Measurements from ENCODE around the gene ALDH3B1. TPM values are rescaled to one million over a fixed set of nuclear protein-coding genes. Genes with fewer than 3 reads are reported as not detected.

ALDH3B1 gene
- total and polyA plus RNA-seq, 8 donors: 3.2 to 13.7 (median 8.0) TPM

DNA sequence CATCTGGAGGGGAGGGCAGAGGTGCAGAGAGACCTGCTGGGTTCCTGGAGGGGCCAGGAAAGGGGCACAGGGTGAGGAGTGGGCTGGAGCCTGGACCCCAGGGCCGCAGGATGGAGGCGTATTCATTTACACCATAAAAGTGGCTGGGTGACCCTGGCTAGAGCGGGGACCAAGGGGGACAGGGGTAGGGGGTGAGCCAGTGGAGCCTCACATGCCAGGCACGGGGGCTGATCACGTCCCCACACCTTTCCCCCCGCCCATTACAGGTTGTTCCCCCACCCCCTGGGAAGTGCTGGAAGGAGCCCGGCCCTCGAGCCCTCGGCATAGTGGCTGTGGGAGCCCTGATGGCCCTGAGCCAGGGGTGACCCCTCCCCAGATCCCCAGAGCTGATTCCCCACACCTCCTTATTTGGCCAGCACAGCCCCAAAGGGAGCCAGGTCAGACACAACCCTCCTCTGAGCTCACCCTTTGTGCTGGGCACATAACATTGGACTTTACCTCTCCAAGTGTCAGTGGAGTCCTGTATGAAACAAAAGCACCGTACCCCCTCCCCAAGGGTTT is 29.5 kb downstream of the ALDH3B1 start:
- no peak for TF ChIP-seq CTCF (IDR thresholded peaks at IDR 0.05)
- intact Hi-C loops (cut with DNase I): loop anchor here in 1 of 3 donors (10.0 kb wide), 1 partner anchor 165 kb away; no protein-coding TSS in a partner anchor
- Histone ChIP-seq H3K27me3 (no peaks in the 10 kb centered on the region), H3K27ac (peak overlapping the region; percentile 89 to 95 (median 92)), H3K36me3 (peaks cover 0 to under 1% (median 0%) of the 10 kb centered on the region in 3 donors), H3K4me3 (peak overlapping the region; percentile 39 to 72 (median 64)), H3K9me3 (no peaks in the 10 kb centered on the region), H3K4me1 (peaks cover 21 to 45% (median 37%) of the 10 kb centered on the region in 3 donors)
- DNase-seq: peak in 5 of 6 donors; percentile 52 to 77 (median 60)
- WGBS, 2 donors: 17 to 21% methylated on average over 8 to 10 of the region's 10 CpGs
- FAIRE-seq: no peak
- peak in 2 of 4 donors; percentile 0 to 3 for ATAC-seq

- Histone ChIP-seq H3K4me3 (peak overlapping the region; percentile 39 to 72 (median 64)), H3K9me3 (no peaks in the 10 kb centered on the region), H3K27ac (peak overlapping the region; percentile 89 to 95 (median 92)), H3K4me1 (peaks cover 21 to 45% (median 37%) of the 10 kb centered on the region in 3 donors), H3K27me3 (no peaks in the 10 kb centered on the region), H3K36me3 (peaks cover 0 to 8% (median 7%) of the 10 kb centered on the region in 3 donors)
- intact Hi-C loops (cut with DNase I): loop anchor here in 1 of 3 donors (10.0 kb wide), 1 partner anchor 164 kb away; no protein-coding TSS in a partner anchor
- DNase-seq (peak; percentile 66 to 87 (median 75)), ATAC-seq (peak; percentile 16 to 41 (median 32)), FAIRE-seq (no peak)
- 7 to 8% methylated on average over 22 of the region's 22 CpGs for WGBS, 2 donors
- TF ChIP-seq CTCF (IDR thresholded peaks at IDR 0.05): no peak
These were observed 30.2 kb downstream of the ALDH3B1 start for GRCh38 chr11:68040101-68040956.

DNA sequence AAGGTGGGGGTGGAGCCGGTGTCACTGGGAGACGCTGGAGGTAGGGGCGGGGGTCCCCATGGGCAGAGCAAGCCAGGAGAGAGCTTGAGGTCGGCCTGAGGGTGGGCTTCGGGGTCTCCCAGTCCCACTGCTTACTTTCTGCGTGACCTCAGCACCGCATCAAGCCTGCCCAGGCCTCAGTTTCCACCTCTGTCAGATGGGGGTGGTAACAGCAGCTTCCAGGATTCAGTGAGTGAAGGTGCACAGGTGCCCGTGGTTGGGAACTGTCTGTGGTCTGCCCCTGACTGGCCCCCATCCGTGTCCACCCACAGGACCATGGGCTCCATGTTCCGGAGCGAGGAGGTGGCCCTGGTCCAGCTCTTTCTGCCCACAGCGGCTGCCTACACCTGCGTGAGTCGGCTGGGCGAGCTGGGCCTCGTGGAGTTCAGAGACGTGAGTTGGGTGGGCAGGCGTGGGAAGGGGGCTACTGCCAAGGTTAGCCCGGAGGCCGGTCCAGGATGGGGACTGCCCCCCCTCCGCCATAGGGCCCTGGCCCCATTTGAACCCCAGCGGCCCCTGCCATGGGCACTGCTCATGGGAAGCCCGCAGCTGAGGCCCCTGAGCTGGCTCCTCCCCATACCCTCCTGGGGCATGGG is 30.9 kb downstream of the ALDH3B1 start:
- no peak for FAIRE-seq
- no peaks in the 10 kb centered on the region for H3K27me3 ChIP-seq
- peak overlapping the region; percentile 89 to 95 (median 92) for H3K27ac ChIP-seq
- no peak for TF ChIP-seq CTCF (IDR thresholded peaks at IDR 0.05)
- WGBS, 2 donors: 34 to 44% methylated on average over 20 to 23 of the region's 23 CpGs
- peaks cover 0 to 10% (median 9%) of the 10 kb centered on the region in 3 donors for H3K36me3 ChIP-seq
- H3K4me3 ChIP-seq: peak overlapping the region; percentile 39 to 72 (median 64)
- intact Hi-C loops (cut with DNase I): loop anchor here in 1 of 3 donors (10.0 kb wide), 1 partner anchor 164 kb away; no protein-coding TSS in a partner anchor
- no peaks in the 10 kb centered on the region for H3K9me3 ChIP-seq
- H3K4me1 ChIP-seq: peaks cover 21 to 45% (median 37%) of the 10 kb centered on the region in 3 donors
- ATAC-seq: peak; percentile 6 to 28 (median 13)
- peak; percentile 56 to 88 (median 75) for DNase-seq

- DNase-seq (no peak), FAIRE-seq (no peak), ATAC-seq (no peak)
- peak overlapping the region in 2 of 4 donors; percentile 57 to 70 for H3K4me3 ChIP-seq
- no peaks in the 10 kb centered on the region for H3K27me3 ChIP-seq
- no peaks in the 10 kb centered on the region for H3K9me3 ChIP-seq
- no peak for TF ChIP-seq CTCF (IDR thresholded peaks at IDR 0.05)
- peaks cover 19 to 44% (median 40%) of the 10 kb centered on the region in 3 donors for H3K4me1 ChIP-seq
- WGBS, 2 donors: 43 to 57% methylated on average over 12 of the region's 12 CpGs
- intact Hi-C loops (cut with DNase I): loop anchor here in 1 of 3 donors (10.0 kb wide), 1 partner anchor 163 kb away; no protein-coding TSS in a partner anchor
- peak overlapping the region; percentile 89 to 95 (median 92) for H3K27ac ChIP-seq
- H3K36me3 ChIP-seq: peaks cover 0 to 10% (median 9%) of the 10 kb centered on the region in 3 donors
These were observed 31.6 kb downstream of the ALDH3B1 start for GRCh38 chr11:68041617-68042218.

Data from pancreas (tissue), 10 donors.